CMK (cell line): Measurements from ENCODE around the gene GPR158.

ENCODE experiments used
- DNase-seq: peaks from one replicate; pipeline ENCODE4 v3.0.0-alpha.2; 2010; ENCODE audit warnings: low read depth

GPR158 gene

GRCh38 chr10:25504306-25504705 is 329.5 kb downstream of the GPR158 start:
- no peak for DNase-seq

- no peak for DNase-seq
Observed at GRCh38 chr10:25504838-25505237, 330.0 kb downstream of the GPR158 start.

- DNase-seq: no peak
Observed at GRCh38 chr10:25505466-25505865, 330.7 kb downstream of the GPR158 start.

GRCh38 chr10:25506821-25507335 is 332.1 kb downstream of the GPR158 start:
- DNase-seq: no peak

GRCh38 chr10:25508112-25508815 is 333.5 kb downstream of the GPR158 start:
- no peak for DNase-seq

- no peak for DNase-seq
Observed at GRCh38 chr10:25509151-25509550, 334.4 kb downstream of the GPR158 start.

- DNase-seq: no peak
Observed at GRCh38 chr10:25522294-25522693, 347.5 kb downstream of the GPR158 start.

- no peak for DNase-seq
Observed at GRCh38 chr10:25522946-25523608, 348.3 kb downstream of the GPR158 start.

- no peak for DNase-seq
Observed at GRCh38 chr10:25530306-25530705, 355.5 kb downstream of the GPR158 start.

- DNase-seq: no peak
Observed at GRCh38 chr10:25531457-25532061, 356.8 kb downstream of the GPR158 start.

- no peak for DNase-seq
Observed at GRCh38 chr10:25532213-25532612, 357.4 kb downstream of the GPR158 start.

- DNase-seq: no peak
Observed at GRCh38 chr10:25536027-25536426, 361.2 kb downstream of the GPR158 start.

GRCh38 chr10:25547382-25547781 is 372.6 kb downstream of the GPR158 start:
- no peak for DNase-seq

GRCh38 chr10:25552283-25552919 is 377.6 kb downstream of the GPR158 start:
- DNase-seq: no peak

- no peak for DNase-seq
Observed at GRCh38 chr10:25555865-25556264, 381.1 kb downstream of the GPR158 start.

- DNase-seq: no peak
Observed at GRCh38 chr10:25556457-25556856, 381.7 kb downstream of the GPR158 start.

GRCh38 chr10:25557136-25557535 is 382.3 kb downstream of the GPR158 start:
- no peak for DNase-seq

- DNase-seq: no peak
Observed at GRCh38 chr10:25561758-25562157, 387.0 kb downstream of the GPR158 start.

- DNase-seq: no peak
Observed at GRCh38 chr10:25562547-25562946, 387.7 kb downstream of the GPR158 start.

GRCh38 chr10:25564351-25564750 is 389.6 kb downstream of the GPR158 start:
- DNase-seq: no peak

- DNase-seq: no peak
Observed at GRCh38 chr10:25565570-25565969, 390.8 kb downstream of the GPR158 start.

- no peak for DNase-seq
Observed at GRCh38 chr10:25573316-25573715, 398.5 kb downstream of the GPR158 start.

- no peak for DNase-seq
Observed at GRCh38 chr10:25575343-25575742, 400.5 kb downstream of the GPR158 start.
